BLaER1 (cell line): ENCODE measurements around the gene ADAM30.

Experiments
- H3K27ac ChIP-seq: shearing (Covaris generic); formaldehyde crosslinking; 2 replicates; pipeline ENCODE4 v1.8.1; 2022
- H3K27me3 ChIP-seq: shearing (Covaris generic); formaldehyde crosslinking; 2 replicates; pipeline ENCODE4 v1.8.1; 2022
- H3K36me3 ChIP-seq: shearing (Covaris generic); formaldehyde crosslinking; 2 replicates; pipeline ENCODE4 v1.8.1; 2022
- H3K4me1 ChIP-seq: shearing (Covaris generic); formaldehyde crosslinking; 2 replicates; pipeline ENCODE4 v1.8.1; 2022
- H3K4me2 ChIP-seq: shearing (Covaris generic); formaldehyde crosslinking; 2 replicates; pipeline ENCODE4 v1.8.1; 2022
- H3K4me3 ChIP-seq: shearing (Covaris generic); formaldehyde crosslinking; 2 replicates; pipeline ENCODE4 v1.8.1; 2022
- H3K9ac ChIP-seq: shearing (Covaris generic); formaldehyde crosslinking; 2 replicates; pipeline ENCODE4 v1.8.1; 2022
- H3K9me3 ChIP-seq: shearing (Covaris generic); formaldehyde crosslinking; 2 replicates; pipeline ENCODE4 v1.8.1; 2022
- H4K20me1 ChIP-seq: shearing (Covaris generic); formaldehyde crosslinking; 2 replicates; pipeline ENCODE4 v1.8.1; 2022
- Cebpa-rat ChIP-seq: shearing (Covaris generic); IDR thresholded peaks from 2 replicates; pipeline ENCODE4 v1.8.1; 2022

ADAM30 gene

DNA sequence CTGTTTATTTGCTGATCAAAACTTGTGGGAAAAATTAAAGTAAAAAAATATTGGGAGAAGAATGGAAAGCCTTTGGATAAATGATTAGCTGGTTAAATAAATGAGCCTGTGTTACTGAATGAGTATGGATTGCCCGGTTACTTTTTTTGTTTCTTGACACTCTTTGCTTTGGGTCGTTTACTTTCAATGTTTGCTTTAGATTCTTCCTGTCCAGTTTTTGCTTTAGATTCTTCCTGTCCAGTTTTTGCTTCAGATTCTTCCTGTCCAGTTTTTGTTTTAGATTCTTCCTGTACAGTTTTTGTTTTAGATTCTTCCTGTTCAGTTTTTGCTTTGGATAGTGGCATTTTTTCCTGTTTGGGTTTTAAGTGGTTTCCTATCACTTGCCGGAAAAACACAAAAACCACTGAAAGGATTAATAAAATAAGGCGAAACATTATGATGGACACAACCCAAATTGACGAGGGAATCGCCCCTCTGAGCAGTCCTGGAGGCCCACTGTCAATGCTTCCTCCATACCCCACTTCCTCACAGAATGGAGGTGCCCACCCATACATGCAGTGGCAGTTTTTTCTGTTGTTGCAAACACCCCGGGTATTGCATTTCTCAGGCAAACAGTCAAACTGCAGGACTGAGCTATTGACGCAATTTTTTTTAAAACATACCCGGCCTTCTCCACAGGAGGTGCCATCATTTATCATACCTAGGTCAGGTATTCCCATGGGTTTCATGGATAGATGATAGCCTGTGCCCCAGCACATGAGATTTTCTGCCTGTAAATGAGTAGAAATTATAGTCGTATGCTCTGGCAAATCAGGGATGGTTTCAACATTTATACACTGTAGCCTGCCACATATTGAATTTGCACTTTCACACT lies 2.3 kb downstream of the ADAM30 start:
- no peak overlapping the region for H3K27ac ChIP-seq
- no peak overlapping the region for H3K4me3 ChIP-seq
- no peak overlapping the region for H3K9ac ChIP-seq
- no peaks in the 10 kb centered on the region for H4K20me1 ChIP-seq
- H3K27me3 ChIP-seq = no peaks in the 10 kb centered on the region
- H3K9me3 ChIP-seq = peaks cover 4% of the 10 kb centered on the region; the same call in 1 of the 2 replicates
- no peak for TF ChIP-seq Cebpa-rat
- H3K4me1 ChIP-seq = no peaks in the 10 kb centered on the region
- H3K4me2 ChIP-seq = no peak overlapping the region
- H3K36me3 ChIP-seq = no peaks in the 10 kb centered on the region

DNA sequence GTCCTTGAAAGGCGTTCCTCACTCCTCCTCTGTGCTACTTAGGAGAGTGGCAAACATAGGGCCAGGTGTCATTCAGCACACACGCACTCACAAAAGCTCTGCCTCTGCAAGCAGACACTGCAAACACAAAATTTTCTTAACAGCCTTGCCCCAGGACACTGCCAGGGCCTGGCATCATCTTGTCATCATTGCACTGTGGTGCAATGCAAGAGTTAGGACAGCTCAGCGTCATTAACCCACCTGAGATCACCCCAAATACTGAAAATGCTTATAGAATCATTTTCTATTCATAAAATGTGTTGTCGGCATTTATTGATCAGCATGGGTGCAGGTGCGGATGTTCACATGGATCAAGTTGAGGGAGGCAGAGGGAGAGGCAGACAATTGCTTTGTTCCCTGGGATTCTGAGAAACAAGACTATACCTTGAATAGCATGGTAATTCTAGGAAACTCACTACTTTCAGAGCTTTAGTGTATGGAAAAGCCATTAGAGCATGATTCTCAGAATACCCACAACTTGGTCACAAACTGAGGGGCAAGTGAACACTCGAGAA lies 3.0 kb downstream of the ADAM30 start:
- Histone ChIP-seq H3K36me3 (no peaks in the 10 kb centered on the region), H3K4me3 (no peak overlapping the region), H4K20me1 (no peaks in the 10 kb centered on the region), H3K9ac (no peak overlapping the region), H3K9me3 (peaks cover 12% of the 10 kb centered on the region), H3K4me1 (no peaks in the 10 kb centered on the region), H3K27me3 (no peaks in the 10 kb centered on the region), H3K27ac (no peak overlapping the region), H3K4me2 (no peak overlapping the region)
- TF ChIP-seq Cebpa-rat = no peak

DNA sequence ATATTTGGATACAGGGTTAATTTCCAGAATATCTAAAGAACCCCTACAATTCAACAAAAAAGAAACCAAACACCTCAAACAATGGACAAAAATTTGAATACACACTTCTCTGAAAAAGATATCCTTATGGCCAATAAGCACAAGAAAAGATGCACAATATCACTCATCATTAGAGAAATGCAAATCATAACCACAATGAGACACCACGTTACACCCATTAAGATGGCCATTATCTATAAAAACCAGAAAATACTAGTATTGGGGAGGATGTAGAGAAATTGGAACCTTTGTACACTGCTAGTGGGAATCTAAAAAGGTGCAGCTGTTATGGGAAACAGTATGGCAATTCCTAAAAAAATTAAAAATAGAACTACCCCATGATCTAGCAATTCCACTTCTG lies 4.9 kb downstream of the ADAM30 start:
- no peak overlapping the region for H3K9ac ChIP-seq
- H3K36me3 ChIP-seq = no peaks in the 10 kb centered on the region
- peaks cover 28% of the 10 kb centered on the region for H3K9me3 ChIP-seq
- TF ChIP-seq Cebpa-rat = no peak
- no peak overlapping the region for H3K4me2 ChIP-seq
- no peaks in the 10 kb centered on the region for H4K20me1 ChIP-seq
- no peaks in the 10 kb centered on the region for H3K4me1 ChIP-seq
- H3K27me3 ChIP-seq = no peaks in the 10 kb centered on the region
- H3K4me3 ChIP-seq = no peak overlapping the region
- no peak overlapping the region for H3K27ac ChIP-seq

DNA sequence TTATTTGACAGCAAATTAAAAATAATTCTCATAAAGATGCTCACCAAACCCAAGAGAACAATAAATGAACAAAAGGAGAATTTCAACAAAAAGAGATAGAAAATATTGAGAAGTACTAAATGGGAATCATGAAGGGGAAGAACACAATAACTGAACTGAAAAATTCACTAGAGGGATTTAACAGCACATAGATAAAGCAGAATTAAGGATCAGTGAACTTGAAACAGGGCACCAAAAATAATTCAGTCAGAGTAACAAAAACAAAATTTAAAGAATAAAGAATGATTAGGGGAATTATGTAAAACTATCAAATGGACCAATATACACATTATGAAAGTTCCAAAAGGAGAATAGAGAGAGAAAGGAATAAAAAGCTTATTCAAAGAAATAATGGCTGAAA lies 7.8 kb downstream of the ADAM30 start:
- no peak overlapping the region for H3K4me2 ChIP-seq
- TF ChIP-seq Cebpa-rat = no peak

DNA sequence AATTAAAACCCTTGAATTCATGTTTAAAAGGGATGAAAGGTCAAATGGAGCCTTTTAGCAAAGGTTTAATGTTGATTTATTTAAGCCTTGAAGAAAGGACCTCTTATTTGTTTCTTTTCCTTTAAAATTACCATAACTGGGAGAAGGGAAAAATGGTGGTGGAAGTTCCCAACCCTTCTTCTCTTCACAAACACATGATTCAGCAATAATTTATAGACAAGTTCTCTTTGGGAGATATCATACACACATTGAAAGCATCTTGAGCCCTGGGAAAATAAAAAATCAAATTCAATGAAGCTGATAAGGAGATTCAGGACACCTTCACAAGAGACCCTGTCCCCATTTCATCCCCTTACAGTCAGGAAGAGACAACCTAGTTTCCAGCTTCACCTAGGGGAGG lies 8.9 kb downstream of the ADAM30 start:
- Histone ChIP-seq H3K4me2 (no peak overlapping the region), H3K4me3 (no peak overlapping the region), H3K4me1 (no peaks in the 10 kb centered on the region), H3K27me3 (no peaks in the 10 kb centered on the region), H3K36me3 (no peaks in the 10 kb centered on the region), H4K20me1 (no peaks in the 10 kb centered on the region), H3K9ac (no peak overlapping the region), H3K9me3 (peaks cover 28% of the 10 kb centered on the region), H3K27ac (no peak overlapping the region)
- no peak for TF ChIP-seq Cebpa-rat

More for the DNA sequence above, 7.8 kb downstream of the ADAM30 start:
- Histone ChIP-seq H3K27ac (no peak overlapping the region), H3K9ac (no peak overlapping the region), H3K4me3 (no peak overlapping the region), H4K20me1 (no peaks in the 10 kb centered on the region), H3K4me1 (no peaks in the 10 kb centered on the region), H3K9me3 (peaks cover 28% of the 10 kb centered on the region), H3K27me3 (no peaks in the 10 kb centered on the region), H3K36me3 (no peaks in the 10 kb centered on the region)

DNA sequence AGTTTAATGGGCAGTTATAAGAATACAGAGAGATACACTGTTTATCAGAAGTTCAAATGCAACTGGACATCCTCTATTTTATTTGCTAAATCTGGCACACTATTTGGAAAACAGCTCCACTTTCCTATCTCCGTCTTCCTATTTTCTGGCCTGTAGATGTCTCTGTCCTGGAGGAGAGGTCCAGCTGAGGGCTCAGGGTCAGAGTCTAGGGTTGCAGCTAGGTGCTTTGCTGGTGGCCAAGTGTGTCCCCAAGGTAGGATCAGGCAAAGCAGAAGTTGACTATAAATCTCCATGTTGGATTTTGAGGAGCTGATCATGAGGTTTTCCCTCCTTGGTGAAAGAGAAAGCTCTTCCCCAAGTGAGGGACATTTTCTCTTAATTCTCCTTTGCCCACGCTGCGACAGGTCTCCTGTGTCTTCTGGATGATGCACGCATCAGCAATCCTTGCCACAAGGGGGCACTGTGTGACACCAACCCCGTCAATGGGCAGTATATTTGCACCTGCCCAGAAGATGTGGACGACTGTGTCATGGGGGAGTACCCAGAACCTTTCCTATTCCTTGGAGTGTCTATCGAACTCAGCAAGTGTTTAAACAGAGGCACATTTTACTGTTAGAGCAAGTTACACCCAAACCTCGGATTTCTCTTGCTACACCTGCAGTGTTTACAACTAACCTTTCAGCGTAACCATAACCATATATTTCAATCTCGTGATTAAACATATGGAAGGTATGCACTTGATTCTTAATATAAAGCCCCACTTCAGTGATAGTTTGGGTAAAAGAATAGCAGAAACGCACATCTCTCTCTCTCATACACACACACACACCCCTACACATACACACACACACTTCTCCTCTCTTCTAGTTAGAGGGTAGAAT lies 10.2 kb downstream of the ADAM30 start:
- Histone ChIP-seq H3K27me3 (no peaks in the 10 kb centered on the region), H4K20me1 (no peaks in the 10 kb centered on the region), H3K4me1 (no peaks in the 10 kb centered on the region), H3K9me3 (peaks cover 28% of the 10 kb centered on the region), H3K4me2 (no peak overlapping the region), H3K27ac (no peak overlapping the region), H3K4me3 (no peak overlapping the region), H3K36me3 (no peaks in the 10 kb centered on the region), H3K9ac (no peak overlapping the region)
- no peak for TF ChIP-seq Cebpa-rat

DNA sequence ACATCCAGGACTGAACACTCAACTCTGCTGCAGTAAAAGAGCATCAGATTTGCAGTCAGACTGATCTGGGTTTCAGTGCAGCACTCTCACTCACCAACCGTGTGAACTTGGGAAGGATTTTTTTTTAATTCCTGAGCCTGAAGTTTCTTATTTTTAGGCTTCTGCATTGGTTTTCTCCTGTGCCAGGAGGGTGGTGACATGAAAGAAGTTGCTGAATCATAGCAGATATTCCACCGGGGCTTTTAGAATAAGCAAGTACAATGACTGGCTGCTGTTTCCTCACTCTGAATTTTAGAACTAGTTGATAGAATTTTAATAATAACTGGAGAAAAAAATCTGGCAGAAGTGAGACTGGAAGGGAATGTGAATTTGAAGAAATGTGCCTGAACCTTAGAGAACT lies 11.6 kb downstream of the ADAM30 start:
- Histone ChIP-seq H3K4me1 (no peaks in the 10 kb centered on the region), H3K4me3 (no peak overlapping the region), H3K4me2 (no peak overlapping the region), H3K27ac (no peak overlapping the region), H3K27me3 (no peaks in the 10 kb centered on the region), H3K9me3 (peaks cover 25% of the 10 kb centered on the region), H3K9ac (no peak overlapping the region), H3K36me3 (no peaks in the 10 kb centered on the region), H4K20me1 (no peaks in the 10 kb centered on the region)
- no peak for TF ChIP-seq Cebpa-rat

DNA sequence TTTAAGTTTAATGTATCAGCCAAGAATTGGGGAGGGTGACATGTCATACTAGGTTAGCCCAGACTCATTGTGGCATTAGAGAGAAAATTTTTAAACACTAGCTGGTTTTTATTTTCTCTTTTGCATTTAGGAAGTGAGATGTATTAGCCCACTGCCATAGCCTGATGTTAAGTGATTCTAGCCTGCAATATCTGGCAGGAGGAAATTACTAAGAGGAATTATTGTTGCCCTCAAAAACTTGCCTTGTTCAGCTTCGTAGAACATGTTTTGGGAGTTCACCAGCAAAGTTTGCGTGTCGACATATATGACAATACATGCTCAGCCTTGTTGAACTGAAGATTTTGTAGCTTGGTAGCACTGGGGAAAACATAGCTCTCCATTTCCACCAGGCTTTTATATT lies 12.5 kb downstream of the ADAM30 start:
- Histone ChIP-seq H4K20me1 (no peaks in the 10 kb centered on the region), H3K4me2 (no peak overlapping the region), H3K4me1 (no peaks in the 10 kb centered on the region), H3K9ac (no peak overlapping the region), H3K27me3 (no peaks in the 10 kb centered on the region), H3K36me3 (no peaks in the 10 kb centered on the region), H3K27ac (no peak overlapping the region), H3K4me3 (no peak overlapping the region), H3K9me3 (peaks cover 21% of the 10 kb centered on the region)
- TF ChIP-seq Cebpa-rat = no peak

DNA sequence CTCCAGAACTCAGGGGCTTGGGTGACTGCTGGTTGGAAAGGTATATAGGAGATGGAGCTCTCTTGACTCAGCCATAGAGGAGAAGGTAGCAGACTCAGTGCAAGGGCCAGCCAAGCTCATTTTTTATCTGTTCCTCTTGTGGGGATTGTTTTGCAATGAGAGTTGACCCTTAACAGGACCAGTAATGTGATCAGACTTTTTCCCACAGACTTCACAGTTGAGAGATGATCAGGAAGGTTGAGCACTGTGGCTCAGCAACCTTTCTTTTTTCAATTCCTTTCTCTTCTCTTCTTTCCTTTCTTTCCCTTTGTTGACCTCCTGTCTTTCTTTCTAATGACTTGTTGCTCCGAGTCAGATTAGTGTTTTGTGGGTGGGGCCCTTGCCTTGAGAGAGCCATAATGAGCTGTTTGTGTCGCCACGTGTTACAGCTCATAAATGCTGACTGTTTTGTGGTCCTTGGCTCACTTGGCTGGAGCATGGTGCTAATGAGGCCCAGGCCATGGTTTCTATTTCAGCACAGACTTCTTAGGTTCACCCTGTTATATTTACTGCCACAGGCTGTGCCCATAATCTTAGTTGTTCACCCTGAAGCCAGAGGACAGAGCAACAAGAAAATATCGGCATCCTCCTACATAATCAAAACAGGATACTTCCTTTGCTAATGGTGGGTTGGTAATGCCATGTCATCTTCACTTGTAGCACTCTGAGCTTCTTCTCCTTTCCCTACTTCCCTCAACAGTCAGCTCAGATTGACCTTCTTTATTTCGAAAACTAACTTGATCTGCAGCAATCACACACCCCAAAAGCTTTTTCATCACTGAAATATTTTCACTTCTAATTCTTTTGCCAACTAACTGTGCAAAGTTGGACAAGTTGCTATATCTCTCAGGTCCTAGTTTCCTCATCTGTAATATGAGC lies 13.9 kb downstream of the ADAM30 start:
- Histone ChIP-seq H3K9me3 (peaks cover 7% of the 10 kb centered on the region; the same call in 1 of the 2 replicates), H3K27me3 (no peaks in the 10 kb centered on the region), H3K4me2 (no peak overlapping the region), H3K4me3 (no peak overlapping the region), H3K9ac (no peak overlapping the region), H4K20me1 (no peaks in the 10 kb centered on the region), H3K27ac (no peak overlapping the region), H3K4me1 (no peaks in the 10 kb centered on the region), H3K36me3 (no peaks in the 10 kb centered on the region)
- TF ChIP-seq Cebpa-rat = no peak
